Spleen (tissue), 11 donors: ENCODE results near the gene BACE2. TPM values are rescaled to one million over a fixed set of nuclear protein-coding genes. Genes with fewer than 3 reads are reported as not detected.

Experiments used
- DNase-seq: peaks from one replicate; pipeline ENCODE4 v3.0.0-alpha.2; 2020
- H3K27ac ChIP-seq, 8 donors: fragments of 200-600 bp; sonication (generic) in 7 of 8; 1 replicate in 4 of 8; 2 replicates in 4 of 8; pipeline versions ENCODE4 v1.5.0 to v1.8.0; 2016 to 2021; ENCODE audit warnings: inconsistent platforms in 4 of 8, mild to moderate bottlenecking in 4 of 8, moderate library complexity in 1 of 8
- H3K27me3 ChIP-seq, 7 donors: fragments of 200-600 bp; sonication (generic) in 6 of 7; replicated peaks in 1 of 7; 1 replicate in 4 of 7; 2 replicates in 3 of 7; pipeline versions ENCODE4 v1.5.0 to v1.8.0; 2016 to 2021; ENCODE audit warnings: inconsistent platforms in 3 of 7, mild to moderate bottlenecking in 1 of 7
- H3K36me3 ChIP-seq, 6 donors: fragments of 200-600 bp; sonication (generic) in 5 of 6; 1 replicate in 4 of 6; 2 replicates in 2 of 6; pipeline versions ENCODE4 v1.5.0 to v1.8.0; 2016 to 2021; ENCODE audit warnings: inconsistent platforms in 2 of 6
- H3K4me1 ChIP-seq, 6 donors: fragments of 200-600 bp; sonication (generic) in 5 of 6; 1 replicate in 3 of 6; 2 replicates in 3 of 6; pipeline versions ENCODE4 v1.5.0 to v1.8.0; 2016 to 2021; ENCODE audit warnings: inconsistent platforms in 3 of 6
- H3K4me3 ChIP-seq, 8 donors: fragments of 200-600 bp; sonication (generic) in 7 of 8; 1 replicate in 4 of 8; 2 replicates in 4 of 8; pipeline versions ENCODE4 v1.5.0 to v1.8.0; 2016 to 2021; ENCODE audit warnings: inconsistent platforms in 4 of 8, mild to moderate bottlenecking in 4 of 8, moderate library complexity in 2 of 8
- H3K9me3 ChIP-seq, 8 donors: fragments of 200-600 bp; sonication (generic) in 7 of 8; 1 replicate in 4 of 8; 2 replicates in 4 of 8; pipeline versions ENCODE4 v1.5.0 to v1.8.0; 2016 to 2021; ENCODE audit warnings: inconsistent platforms in 4 of 8
- POLR2A ChIP-seq, 3 donors: fragments of 450-650 bp; IDR thresholded peaks; one replicate each; pipeline ENCODE4 v1.5.1; 2017; ENCODE audit warnings: antibody characterized with exemption in 3 of 3, mild to moderate bottlenecking in 1 of 3
- POLR2AphosphoS5 ChIP-seq, 3 donors: sonication (generic); formaldehyde crosslinking; IDR thresholded peaks; one replicate each; pipeline ENCODE4 v1.5.1; 2017; ENCODE audit warnings: antibody characterized with exemption in 3 of 3
- WGBS, 5 donors: extraction: QIAGEN DNeasy Blood & Tissue Kit in 3 of 5; methylation state at CpG; one replicate each; pipeline versions ENCODE4 v1.1.5 to v1.1.7; 2013 to 2018; 5-methylcytosine and 5-hydroxymethylcytosine counted together
- intact Hi-C: fragments of 100-400 bp; cut with DNase I; formaldehyde crosslinking; loops from one replicate; pipeline ENCODE4 v1.15.0; 2023; ENCODE audit warnings: low total_unique reads
- polyA plus RNA-seq, 3 donors: library from polyadenylated mRNA; stranded (reverse); fragments of 200-250 nt; gene quantifications; one replicate each; pipeline ENCODE4 v1.2.1, GENCODE V29; 2013
- total RNA-seq, 7 donors: library from RNA; depleted of rRNA in 3 of 7; stranded (reverse); fragments of >200 nt in 3 of 7; fragmentation: NEBNext Ultra II Directional in 4 of 7; extraction: Animal tissue kit (Norgen Biotek cat#: 25700) in 4 of 7; gene quantifications; one replicate each; pipeline versions ENCODE4 v1.1.0 to v1.2.1, GENCODE V29; 2016 to 2021
- TF ChIP-seq, protein P1 (sequence below), 11 experiments: fragments of 200-600 bp in 7 of 11; fragments of 450-650 bp in 4 of 11; sonication (generic) in 4 of 11; IDR thresholded peaks in 8 of 11; conservative IDR thresholded peaks in 3 of 11; 1 replicate in 7 of 11; 2 replicates in 4 of 11; pipeline versions ENCODE4 v1.4.0 to v1.8.0; 2016 to 2021; ENCODE audit warnings: antibody characterized with exemption in 11 of 11, inconsistent platforms in 4 of 11, mild to moderate bottlenecking in 1 of 11
- donor health status: healthy with polysubstance abuse.
- donor health status: DM: no; HTN: no; CAD: no; lungs with moderate emphysema.
- donor health status: DM: no; HTN: no; CAD: no.
- donor health status: Bipolar disorder and iron deficiency.
- donor health status: healthy.
- donor health status: DM: no; HTN: no; CAD: no.
- donor health status: DM: yes; HTN: yes; CAD: no.

BACE2 gene
- total and polyA plus RNA-seq, 10 donors: 19.4 to 54.7 (median 47.1) TPM

DNA sequence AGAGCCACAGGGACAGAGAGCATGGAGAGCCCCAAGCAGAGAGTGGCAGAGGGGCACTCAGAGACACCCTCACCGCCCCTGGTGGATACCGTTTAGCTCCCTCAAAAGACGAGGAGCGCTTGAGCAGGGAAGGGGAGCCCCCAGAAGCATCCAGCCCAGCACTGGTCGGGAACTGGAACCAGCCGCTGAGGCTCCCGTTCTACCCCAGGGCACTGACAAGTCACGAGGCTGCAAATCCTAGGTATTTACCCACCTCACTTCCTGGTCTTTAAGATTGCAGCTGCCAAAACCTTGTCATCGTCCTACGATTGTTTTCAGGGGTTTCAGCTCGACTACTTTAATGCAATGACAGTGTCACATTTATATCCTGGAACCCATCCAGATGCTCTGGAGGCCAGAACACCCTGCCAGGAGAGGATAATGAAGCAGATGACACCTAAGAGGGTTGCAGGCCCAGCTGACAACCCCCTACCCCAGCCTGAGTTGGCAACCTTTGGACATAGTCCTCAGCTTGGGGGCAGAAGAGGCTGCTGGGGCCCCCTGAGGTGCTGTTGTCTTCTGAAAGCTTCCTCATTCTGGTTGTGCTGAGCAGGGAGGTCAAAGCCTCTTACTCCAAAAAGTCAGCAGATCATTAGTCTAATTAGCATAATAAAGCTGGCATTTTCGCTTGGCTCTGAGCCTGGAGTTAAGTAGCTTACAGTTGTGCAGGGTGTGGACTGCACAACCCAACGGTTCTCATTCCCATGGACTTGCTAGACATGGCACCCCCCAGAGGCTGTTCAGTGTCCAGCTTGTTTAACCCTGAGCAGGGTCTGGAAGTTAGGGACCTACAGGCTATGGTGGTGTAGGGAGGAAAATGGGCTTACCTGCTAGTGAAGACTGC is 20.6 kb upstream of the BACE2 start:
- Histone ChIP-seq H3K9me3 (peaks cover 0 to 18% (median 14%) of the 10 kb centered on the region in 8 donors), H3K4me3 (no peak overlapping the region), H3K4me1 (no peaks in the 10 kb centered on the region), H3K36me3 (no peaks in the 10 kb centered on the region), H3K27me3 (peaks cover 0 to 6% (median 0%) of the 10 kb centered on the region in 7 donors), H3K27ac (no peak overlapping the region)
- DNase-seq: no peak
- TF ChIP-seq POLR2A (IDR thresholded peaks at IDR 0.05): no peak
- TF ChIP-seq POLR2AphosphoS5 (IDR thresholded peaks at IDR 0.05): no peak
- TF ChIP-seq, protein P1, sequence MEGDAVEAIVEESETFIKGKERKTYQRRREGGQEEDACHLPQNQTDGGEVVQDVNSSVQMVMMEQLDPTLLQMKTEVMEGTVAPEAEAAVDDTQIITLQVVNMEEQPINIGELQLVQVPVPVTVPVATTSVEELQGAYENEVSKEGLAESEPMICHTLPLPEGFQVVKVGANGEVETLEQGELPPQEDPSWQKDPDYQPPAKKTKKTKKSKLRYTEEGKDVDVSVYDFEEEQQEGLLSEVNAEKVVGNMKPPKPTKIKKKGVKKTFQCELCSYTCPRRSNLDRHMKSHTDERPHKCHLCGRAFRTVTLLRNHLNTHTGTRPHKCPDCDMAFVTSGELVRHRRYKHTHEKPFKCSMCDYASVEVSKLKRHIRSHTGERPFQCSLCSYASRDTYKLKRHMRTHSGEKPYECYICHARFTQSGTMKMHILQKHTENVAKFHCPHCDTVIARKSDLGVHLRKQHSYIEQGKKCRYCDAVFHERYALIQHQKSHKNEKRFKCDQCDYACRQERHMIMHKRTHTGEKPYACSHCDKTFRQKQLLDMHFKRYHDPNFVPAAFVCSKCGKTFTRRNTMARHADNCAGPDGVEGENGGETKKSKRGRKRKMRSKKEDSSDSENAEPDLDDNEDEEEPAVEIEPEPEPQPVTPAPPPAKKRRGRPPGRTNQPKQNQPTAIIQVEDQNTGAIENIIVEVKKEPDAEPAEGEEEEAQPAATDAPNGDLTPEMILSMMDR (IDR thresholded peaks at IDR 0.05 in 8 of 11, conservative IDR thresholded peaks at IDR 0.05 in 3 of 11): no peak
- intact Hi-C loops: no loop called here
- WGBS, 5 donors: 73 to 85% (median 80%) methylated on average over 13 of the region's 13 CpGs

DNA sequence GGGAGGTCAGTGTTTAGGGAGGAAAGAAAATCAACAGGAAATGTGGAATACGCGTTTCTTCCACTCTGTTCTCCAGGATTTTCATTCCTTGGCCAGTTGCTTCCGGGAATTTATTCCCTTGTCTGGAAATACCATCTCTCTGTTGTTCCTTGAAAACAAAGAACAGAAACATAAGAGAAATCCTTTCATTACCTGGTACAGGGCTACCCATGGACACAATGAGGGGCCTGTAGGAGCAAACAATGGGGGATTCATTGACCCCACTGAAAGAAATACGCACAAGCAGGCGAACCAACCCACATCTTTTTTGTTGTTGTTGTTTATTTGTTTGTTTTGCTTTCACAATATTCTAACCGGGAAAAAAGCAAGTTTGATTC is 20.0 kb upstream of the BACE2 start:
- H3K4me3 ChIP-seq: no peak overlapping the region
- H3K36me3 ChIP-seq: no peaks in the 10 kb centered on the region
- H3K4me1 ChIP-seq: no peaks in the 10 kb centered on the region
- peaks cover 0 to 6% (median 0%) of the 10 kb centered on the region in 7 donors for H3K27me3 ChIP-seq
- intact Hi-C loops: no loop called here
- no peak for DNase-seq
- WGBS, 5 donors: 82 to 90% (median 84%) methylated on average over 6 of the region's 6 CpGs
- peaks cover 0 to 24% (median 17%) of the 10 kb centered on the region in 8 donors for H3K9me3 ChIP-seq
- no peak overlapping the region for H3K27ac ChIP-seq
- no peak for TF ChIP-seq POLR2A (IDR thresholded peaks at IDR 0.05)
- TF ChIP-seq, protein P1 (IDR thresholded peaks at IDR 0.05 in 8 of 11, conservative IDR thresholded peaks at IDR 0.05 in 3 of 11): no peak
- TF ChIP-seq POLR2AphosphoS5 (IDR thresholded peaks at IDR 0.05): no peak

DNA sequence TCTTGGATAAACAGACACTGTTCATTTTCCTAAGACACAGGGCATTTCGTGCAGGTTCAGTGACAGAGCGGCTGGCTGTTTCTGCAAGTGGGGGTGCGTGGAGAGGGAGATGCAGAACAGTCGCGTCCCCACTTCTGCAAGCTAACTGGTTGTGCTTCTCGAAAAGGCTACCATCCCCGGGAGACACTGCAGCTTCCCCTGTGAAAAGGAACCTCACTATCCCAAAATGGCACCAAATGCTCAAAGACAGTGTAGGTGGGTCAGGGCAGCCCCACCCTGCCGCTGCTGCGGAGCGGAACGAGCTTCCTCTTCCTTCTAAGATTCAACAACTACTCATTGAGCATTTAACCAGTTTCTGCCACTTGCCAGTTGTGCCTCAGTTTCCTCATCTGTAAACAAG is 19.2 kb upstream of the BACE2 start:
- WGBS, 5 donors: 82 to 87% (median 83%) methylated on average over 11 of the region's 11 CpGs
- no peak overlapping the region for H3K27ac ChIP-seq
- H3K27me3 ChIP-seq: peaks cover 0 to under 1% (median 0%) of the 10 kb centered on the region in 7 donors
- no peaks in the 10 kb centered on the region for H3K4me1 ChIP-seq
- H3K4me3 ChIP-seq: no peak overlapping the region
- no peaks in the 10 kb centered on the region for H3K36me3 ChIP-seq
- no peak for DNase-seq
- H3K9me3 ChIP-seq: peaks cover 0 to 30% (median 18%) of the 10 kb centered on the region in 8 donors
- intact Hi-C loops: no loop called here
- TF ChIP-seq POLR2A (IDR thresholded peaks at IDR 0.05): no peak
- TF ChIP-seq, protein P1 (IDR thresholded peaks at IDR 0.05 in 8 of 11, conservative IDR thresholded peaks at IDR 0.05 in 3 of 11): no peak
- TF ChIP-seq POLR2AphosphoS5 (IDR thresholded peaks at IDR 0.05): no peak

DNA sequence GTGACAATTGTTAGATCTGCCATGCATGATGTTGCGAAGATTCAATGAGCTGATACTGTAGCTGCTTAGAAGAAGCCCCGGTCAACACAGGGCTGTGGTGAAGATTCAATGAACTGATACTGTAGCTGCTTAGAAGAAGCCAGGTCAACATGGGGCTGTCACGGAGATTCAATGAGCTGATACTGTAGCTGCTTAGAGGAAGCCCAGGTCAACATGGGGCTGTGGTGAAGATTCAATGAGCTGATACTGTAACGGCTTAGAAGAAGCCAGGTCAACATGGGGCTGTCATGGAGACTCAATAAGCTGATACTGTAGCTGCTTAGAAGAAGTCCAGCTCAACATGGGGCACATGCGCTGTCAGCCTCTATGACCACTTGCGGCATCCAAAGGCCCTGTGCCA is 18.8 kb upstream of the BACE2 start:
- intact Hi-C loops: no loop called here
- H3K9me3 ChIP-seq: peaks cover 0 to 30% (median 18%) of the 10 kb centered on the region in 8 donors
- H3K4me1 ChIP-seq: no peaks in the 10 kb centered on the region
- no peak overlapping the region for H3K4me3 ChIP-seq
- no peak overlapping the region for H3K27ac ChIP-seq
- no peaks in the 10 kb centered on the region for H3K36me3 ChIP-seq
- H3K27me3 ChIP-seq: no peaks in the 10 kb centered on the region
- 72 to 86% (median 76%) methylated on average over 6 of the region's 6 CpGs for WGBS, 5 donors
- TF ChIP-seq, protein P1 (IDR thresholded peaks at IDR 0.05 in 8 of 11, conservative IDR thresholded peaks at IDR 0.05 in 3 of 11): no peak
- TF ChIP-seq POLR2A (IDR thresholded peaks at IDR 0.05) (no peak), POLR2AphosphoS5 (IDR thresholded peaks at IDR 0.05) (no peak)
- no peak for DNase-seq
